Measurements from ENCODE around the gene CAB39.

Gene CAB39

DNA sequence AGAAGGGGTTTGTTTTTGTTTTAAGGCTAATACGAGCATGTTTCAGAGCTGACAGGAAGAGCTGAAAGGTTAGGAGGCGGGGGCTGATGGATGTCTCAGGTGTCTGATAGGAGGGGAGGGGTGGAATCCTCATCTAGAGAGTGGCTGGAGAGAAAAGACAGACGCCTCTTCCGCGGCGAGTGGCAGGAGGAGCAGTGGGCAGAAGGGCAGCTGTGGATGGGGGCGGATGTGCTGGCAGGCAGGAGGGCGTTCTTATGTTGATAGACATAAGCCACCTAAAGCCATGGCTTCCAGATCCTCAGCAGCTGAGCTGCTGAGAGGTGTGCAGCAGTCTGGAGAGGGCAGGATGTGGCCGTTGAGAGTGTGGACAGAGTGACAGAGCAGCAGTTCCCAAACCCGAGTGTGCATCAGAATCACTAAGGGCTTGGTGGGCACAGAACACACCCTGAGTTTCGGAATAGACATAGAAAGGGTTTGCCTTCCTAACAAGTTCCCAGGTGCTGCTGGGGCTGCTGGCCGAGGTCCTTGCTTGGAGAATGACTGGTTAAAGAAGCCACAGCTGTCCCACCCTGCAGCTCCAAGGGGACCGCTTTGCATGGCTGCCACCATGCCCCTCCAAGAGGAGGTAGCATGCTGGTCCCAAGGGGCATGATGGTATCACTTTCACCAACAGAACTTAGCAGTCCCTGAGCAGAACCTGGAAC lies 149.1 kb downstream of the CAB39 start:
- FAIRE-seq (peak; percentile 84), DNase-seq (ENCODE audit: insufficient read length) (no peak)
- TF ChIP-seq POLR2AphosphoS5 (IDR thresholded peaks at IDR 0.05; ENCODE audit: low read depth, low read length) (no peak), TAF1 (IDR thresholded peaks at IDR 0.05; ENCODE audit: borderline replicate concordance, low read depth, low read length) (no peak), POLR2A (IDR thresholded peaks at IDR 0.05; ENCODE audit: low read depth, low read length) (no peak)

DNA sequence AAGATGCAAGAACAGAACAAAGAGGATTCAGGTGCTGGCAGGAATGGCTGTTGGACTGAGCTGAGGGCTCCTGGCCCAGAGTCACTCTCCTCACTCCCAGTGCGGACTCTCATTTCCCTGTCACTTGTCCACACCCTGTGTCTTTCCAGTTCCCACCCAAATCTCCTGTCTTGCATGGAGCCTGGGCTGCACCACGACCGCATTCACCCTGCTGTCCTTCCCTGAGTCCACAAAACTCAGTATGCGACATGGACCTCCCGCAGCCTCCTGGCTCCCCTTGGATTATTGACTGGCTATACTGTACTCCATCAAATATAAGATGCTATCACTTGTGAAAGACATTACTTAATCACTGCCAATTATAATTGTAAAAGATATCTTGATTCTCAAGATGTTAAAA lies 149.7 kb downstream of the CAB39 start:
- FAIRE-seq (no peak), DNase-seq (ENCODE audit: insufficient read length) (no peak)
- TF ChIP-seq TAF1 (IDR thresholded peaks at IDR 0.05; ENCODE audit: borderline replicate concordance, low read depth, low read length) = no peak

DNA sequence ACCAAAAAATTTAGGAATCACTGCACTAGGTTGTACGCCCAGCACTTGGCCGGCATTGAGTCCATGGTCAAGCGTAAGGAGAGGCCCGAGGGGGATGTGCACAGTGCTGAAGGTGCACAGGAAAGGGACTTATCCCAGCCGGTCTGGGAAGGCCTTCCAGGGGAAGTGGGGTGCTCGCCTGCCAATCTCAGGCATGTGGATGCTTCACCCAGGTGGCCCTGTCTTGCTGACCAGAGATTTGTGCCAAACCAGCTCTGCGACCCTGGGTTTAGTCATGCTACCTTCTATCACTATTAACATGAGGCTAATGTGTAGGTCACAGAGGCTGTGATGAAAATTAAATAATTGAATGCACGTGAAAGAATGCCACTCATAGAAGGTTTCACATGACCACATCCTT lies 150.4 kb downstream of the CAB39 start:
- FAIRE-seq (no peak), DNase-seq (ENCODE audit: insufficient read length) (no peak)

DNA sequence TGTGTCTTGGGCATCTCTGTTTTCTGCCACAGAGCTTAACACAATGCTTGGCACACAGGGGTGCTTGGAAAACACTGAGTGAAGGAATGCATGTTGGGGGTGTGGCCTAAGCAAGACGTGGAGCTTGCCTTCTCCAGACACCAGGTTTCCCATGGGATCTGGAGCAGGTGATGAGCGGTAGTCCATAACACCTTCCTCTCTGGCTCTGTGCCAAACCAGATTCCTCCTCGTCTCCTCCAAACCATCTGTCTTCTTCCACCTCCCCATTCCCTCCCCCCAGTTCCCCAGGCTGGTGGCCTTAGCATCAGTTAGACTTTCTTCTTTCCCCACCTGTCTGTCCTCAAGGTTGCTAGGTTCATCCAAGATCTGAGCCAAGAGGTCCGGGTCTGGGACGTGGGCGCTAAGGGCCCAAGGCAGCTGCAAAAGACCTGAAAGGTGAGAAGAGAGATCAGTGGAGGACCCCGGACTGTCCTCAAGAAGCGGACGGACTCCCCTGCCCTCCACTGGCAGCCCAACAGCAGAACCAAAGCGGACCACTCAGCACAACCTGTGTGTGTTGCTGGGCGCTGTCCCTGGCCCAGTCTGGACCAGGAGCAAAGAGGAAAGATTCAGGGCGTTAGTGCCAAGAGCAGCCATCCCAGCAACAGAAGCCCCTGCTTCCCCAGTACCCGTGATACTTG lies 150.9 kb downstream of the CAB39 start:
- no peak for TF ChIP-seq POLR2AphosphoS5 (IDR thresholded peaks at IDR 0.05; ENCODE audit: low read depth, low read length)
- TF ChIP-seq TAF1 (IDR thresholded peaks at IDR 0.05; ENCODE audit: borderline replicate concordance, low read depth, low read length) = no peak
- TF ChIP-seq POLR2A (IDR thresholded peaks at IDR 0.05; ENCODE audit: low read depth, low read length) = no peak
- DNase-seq (ENCODE audit: insufficient read length) (no peak), FAIRE-seq (no peak)

More for the DNA sequence above, 150.4 kb downstream of the CAB39 start:
- TF ChIP-seq TAF1 (IDR thresholded peaks at IDR 0.05; ENCODE audit: borderline replicate concordance, low read depth, low read length) (no peak), POLR2AphosphoS5 (IDR thresholded peaks at IDR 0.05; ENCODE audit: low read depth, low read length) (no peak), POLR2A (IDR thresholded peaks at IDR 0.05; ENCODE audit: low read depth, low read length) (no peak)

DNA sequence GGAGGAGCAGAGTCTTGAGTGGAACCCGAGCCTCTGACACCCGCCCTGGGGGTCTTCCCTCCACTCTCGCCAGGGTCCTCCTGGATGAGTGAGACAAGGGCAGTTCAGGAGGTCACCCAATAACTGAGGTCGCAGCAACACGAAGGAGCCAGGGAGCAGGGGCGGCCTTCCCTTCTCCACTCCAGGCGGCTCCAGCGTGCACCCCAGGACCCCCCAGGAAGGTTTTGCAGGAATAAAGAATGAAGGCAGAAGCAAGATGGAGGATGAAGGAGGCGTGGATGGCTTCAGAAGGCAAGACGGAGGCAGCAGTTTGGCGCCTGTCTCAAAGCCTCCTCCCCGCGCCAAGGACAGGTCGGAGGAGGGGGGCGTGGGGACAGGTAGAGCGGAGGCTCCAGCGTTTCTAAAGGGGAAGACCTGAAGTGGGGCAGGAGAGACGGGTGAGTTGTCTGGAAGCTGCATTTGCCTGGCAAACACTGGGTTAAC lies 151.5 kb downstream of the CAB39 start:
- no peak for FAIRE-seq
- no peak for DNase-seq (ENCODE audit: insufficient read length)
- no peak for TF ChIP-seq TAF1 (IDR thresholded peaks at IDR 0.05; ENCODE audit: borderline replicate concordance, low read depth, low read length)
- no peak for TF ChIP-seq POLR2AphosphoS5 (IDR thresholded peaks at IDR 0.05; ENCODE audit: low read depth, low read length)
- TF ChIP-seq POLR2A (IDR thresholded peaks at IDR 0.05; ENCODE audit: low read depth, low read length) = no peak

DNA sequence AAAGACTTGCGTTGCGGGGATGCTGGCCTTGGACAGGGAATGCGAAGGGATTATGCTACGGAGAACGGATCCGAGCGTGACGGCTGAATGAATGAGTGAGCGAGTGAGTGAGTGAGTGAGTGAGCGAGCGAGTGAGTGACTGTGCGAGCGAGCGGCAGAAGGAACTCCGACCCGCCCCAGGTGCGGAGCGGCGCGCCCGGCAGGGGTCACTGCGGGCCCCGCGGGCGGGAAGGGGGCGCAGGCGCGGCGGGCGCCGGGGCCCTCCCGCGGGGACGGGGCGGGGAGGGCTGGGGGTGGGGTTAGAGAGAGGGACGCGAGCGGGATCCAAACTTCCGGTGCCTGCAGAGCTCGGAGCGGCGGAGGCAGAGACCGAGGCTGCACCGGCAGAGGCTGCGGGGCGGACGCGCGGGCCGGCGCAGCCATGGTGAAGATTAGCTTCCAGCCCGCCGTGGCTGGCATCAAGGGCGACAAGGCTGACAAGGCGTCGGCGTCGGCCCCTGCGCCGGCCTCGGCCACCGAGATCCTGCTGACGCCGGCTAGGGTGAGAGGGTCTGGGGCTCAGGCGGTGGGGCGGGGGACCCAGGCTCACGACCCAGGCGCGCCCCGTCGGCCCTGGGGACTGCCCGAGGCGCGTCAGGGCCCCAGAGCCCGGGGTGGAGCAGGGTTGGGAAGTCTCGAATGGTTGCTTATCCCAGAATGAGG lies 152.1 kb downstream of the CAB39 start, which contains the start of gene ITM2C:
Gene ITM2C, plus strand, starts transcription at position 338 of the 702 bp plus-strand sequence. Its CDS starts 84 bp downstream, at position 422.
- FAIRE-seq = peak; percentile 94

DNA sequence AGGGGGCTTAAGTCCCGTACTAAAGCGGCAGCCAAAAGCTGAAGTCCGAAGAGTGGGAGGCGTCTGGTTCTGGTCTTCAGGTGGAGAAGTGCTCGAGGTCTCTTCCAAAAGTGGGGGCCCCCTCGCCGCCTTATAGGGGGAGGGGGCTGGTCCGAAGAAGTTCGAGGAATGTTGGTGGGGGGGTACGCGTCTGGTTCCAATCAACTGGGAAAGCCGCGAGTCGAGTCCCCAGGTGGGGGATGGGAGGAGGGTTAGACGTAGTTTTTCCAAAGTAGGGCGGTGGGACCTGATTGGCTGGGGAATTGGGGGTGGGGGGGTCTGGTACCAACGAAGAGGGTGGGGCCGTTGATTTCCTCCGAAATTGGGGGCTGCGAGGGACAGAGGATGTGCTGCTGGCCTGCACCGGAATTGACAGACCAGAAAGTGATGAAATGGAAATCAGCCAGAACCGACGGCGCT lies 152.7 kb downstream of the CAB39 start:
- peak; percentile 82 for FAIRE-seq
- no peak for TF ChIP-seq POLR2AphosphoS5 (IDR thresholded peaks at IDR 0.05; ENCODE audit: low read depth, low read length)
- no peak for TF ChIP-seq POLR2A (IDR thresholded peaks at IDR 0.05; ENCODE audit: low read depth, low read length)
- TF ChIP-seq TAF1 (IDR thresholded peaks at IDR 0.05; ENCODE audit: borderline replicate concordance, low read depth, low read length) = no peak
- no peak for DNase-seq (ENCODE audit: insufficient read length)

More for the DNA sequence above, 152.1 kb downstream of the CAB39 start, which contains the start of gene ITM2C:
- peak; percentile 90 for DNase-seq (ENCODE audit: insufficient read length)
- TF ChIP-seq POLR2A (IDR thresholded peaks at IDR 0.05; ENCODE audit: low read depth, low read length) = peak; percentile 60; the same call in 1 of the 2 replicates
- TF ChIP-seq TAF1 (IDR thresholded peaks at IDR 0.05; ENCODE audit: borderline replicate concordance, low read depth, low read length) = peak; percentile 20; the same call in 1 of the 2 replicates
- no peak for TF ChIP-seq POLR2AphosphoS5 (IDR thresholded peaks at IDR 0.05; ENCODE audit: low read depth, low read length)

DNA sequence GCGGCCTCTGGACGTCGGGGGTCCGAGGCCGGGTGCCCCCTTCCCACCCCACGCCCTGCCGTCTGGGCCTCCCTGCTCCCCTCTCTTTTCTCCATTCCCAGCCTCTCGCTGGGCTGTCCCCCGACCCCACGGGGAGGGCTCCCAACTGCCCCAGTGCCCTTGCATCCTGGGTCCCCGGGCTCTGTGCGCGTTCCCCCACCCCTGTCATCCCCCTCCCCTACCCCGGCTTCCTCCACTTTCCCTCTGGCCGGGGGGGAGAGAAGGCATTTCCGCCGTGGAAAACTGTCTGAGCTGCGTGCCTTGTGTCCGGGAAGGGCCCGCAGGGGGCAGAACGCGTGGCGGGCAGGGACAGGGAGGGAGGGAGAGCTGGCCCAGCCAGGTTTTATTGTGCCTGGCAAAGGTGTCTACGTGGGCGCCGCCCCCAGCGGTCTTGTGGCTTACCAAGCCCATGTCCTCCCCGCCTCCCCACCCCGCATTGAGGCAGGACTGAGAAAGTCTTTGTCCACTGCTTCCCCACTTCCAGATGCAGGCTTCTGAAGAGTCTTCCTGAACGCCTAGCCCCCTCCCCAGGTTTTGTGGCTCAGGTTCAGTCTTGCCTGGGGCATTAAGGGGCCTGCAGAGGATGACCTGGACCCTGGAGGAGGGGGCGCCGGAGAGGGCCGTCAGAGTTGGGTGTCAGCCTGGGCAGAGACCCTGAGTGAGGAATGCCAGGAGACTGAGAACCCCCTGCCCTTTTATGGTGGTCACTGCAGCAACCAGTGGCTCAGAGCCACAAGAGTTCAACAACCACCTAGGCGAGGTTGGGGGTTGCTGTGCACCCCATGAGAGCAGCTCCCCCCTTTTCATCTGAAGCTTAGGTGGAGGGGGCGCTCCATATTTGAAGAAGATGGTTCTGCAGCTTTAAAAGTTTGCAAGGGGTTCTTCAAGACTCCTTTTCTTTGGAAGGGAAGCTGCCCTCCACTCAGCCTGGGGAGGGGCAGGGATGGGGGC lies 153.4 kb downstream of the CAB39 start:
- TF ChIP-seq POLR2AphosphoS5 (IDR thresholded peaks at IDR 0.05; ENCODE audit: low read depth, low read length) = no peak
- no peak for TF ChIP-seq TAF1 (IDR thresholded peaks at IDR 0.05; ENCODE audit: borderline replicate concordance, low read depth, low read length)
- no peak for TF ChIP-seq POLR2A (IDR thresholded peaks at IDR 0.05; ENCODE audit: low read depth, low read length)
- DNase-seq (ENCODE audit: insufficient read length) (no peak), FAIRE-seq (peak; percentile 70)

DNA sequence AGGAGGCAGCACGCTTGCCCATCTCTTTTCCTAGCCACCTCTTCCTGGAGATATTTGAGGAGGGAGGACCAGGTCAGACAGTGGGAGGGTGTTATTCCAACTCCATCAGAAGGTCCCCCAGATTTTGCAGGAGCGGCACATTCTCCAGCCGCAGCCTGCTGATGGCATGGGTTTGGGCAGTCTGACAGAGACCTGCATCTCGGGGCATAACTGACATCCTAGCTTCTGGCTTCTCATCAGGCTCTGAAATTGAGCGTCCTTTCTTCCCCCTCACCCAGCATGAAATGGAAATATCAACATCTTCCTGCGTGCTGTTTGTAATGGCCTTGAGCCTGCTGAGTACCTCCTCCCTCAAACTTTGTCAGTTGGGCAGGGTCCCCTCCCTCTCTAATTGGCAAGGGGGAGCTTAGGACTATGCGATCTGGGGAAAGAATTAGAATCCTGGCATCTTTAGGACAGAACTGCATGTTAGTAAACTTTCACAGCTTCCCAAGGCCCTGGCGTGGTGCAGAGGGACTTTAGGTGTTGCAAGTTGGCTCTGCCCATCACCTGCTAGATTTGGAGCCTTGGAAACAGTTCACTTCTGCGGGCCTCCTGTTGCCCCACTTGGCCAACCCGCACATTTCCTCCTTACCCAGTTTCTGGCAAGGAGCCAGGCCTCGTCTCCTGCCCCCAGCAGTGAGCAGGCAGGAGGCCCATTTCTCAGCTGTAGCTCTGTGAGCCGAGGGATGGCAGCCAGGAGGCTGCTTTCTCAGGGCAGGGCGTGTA lies 154.3 kb downstream of the CAB39 start:
- DNase-seq (ENCODE audit: insufficient read length) (no peak), FAIRE-seq (peak; percentile 46)
- TF ChIP-seq POLR2A (IDR thresholded peaks at IDR 0.05; ENCODE audit: low read depth, low read length) = no peak
- no peak for TF ChIP-seq TAF1 (IDR thresholded peaks at IDR 0.05; ENCODE audit: borderline replicate concordance, low read depth, low read length)
- no peak for TF ChIP-seq POLR2AphosphoS5 (IDR thresholded peaks at IDR 0.05; ENCODE audit: low read depth, low read length)
